HG03095 (cell line): Measurements from ENCODE around the gene ENPP6.

Experiments
- ATAC-seq: cut with Tn5 transposase; IDR thresholded peaks from one replicate; pipeline ENCODE4 v1.9.1; 2021; ENCODE audit warnings: moderate library complexity; ENCODE audit not compliant: unreplicated experiment

The ENPP6 gene

GRCh38 chr4:184110452-184111224 is 107.0 kb downstream of the ENPP6 start:
- ATAC-seq: no peak

- no peak for ATAC-seq
Measured at GRCh38 chr4:184108006-184108501, 109.6 kb downstream of the ENPP6 start.

- ATAC-seq: no peak
Measured at GRCh38 chr4:184104419-184105101, 113.1 kb downstream of the ENPP6 start.

- no peak for ATAC-seq
Measured at GRCh38 chr4:184103527-184104264, 114.0 kb downstream of the ENPP6 start.

GRCh38 chr4:184102927-184103326 is 114.7 kb downstream of the ENPP6 start:
- no peak for ATAC-seq

- no peak for ATAC-seq
Measured at GRCh38 chr4:184102488-184102887, 115.2 kb downstream of the ENPP6 start.

- no peak for ATAC-seq
Measured at GRCh38 chr4:184101711-184102110, 116.0 kb downstream of the ENPP6 start.

- ATAC-seq: peak; percentile 53
Measured at GRCh38 chr4:184100297-184100885, 117.3 kb downstream of the ENPP6 start.

GRCh38 chr4:184099535-184099966 is 118.1 kb downstream of the ENPP6 start:
- ATAC-seq: no peak

GRCh38 chr4:184099000-184099399 is 118.7 kb downstream of the ENPP6 start:
- no peak for ATAC-seq

- ATAC-seq: no peak
Measured at GRCh38 chr4:184097815-184098214, 119.9 kb downstream of the ENPP6 start.

GRCh38 chr4:184097241-184097605 is 120.5 kb downstream of the ENPP6 start:
- ATAC-seq: no peak

- no peak for ATAC-seq
Measured at GRCh38 chr4:184096561-184097240, 121.0 kb downstream of the ENPP6 start.

GRCh38 chr4:184094532-184095159 is 123.0 kb downstream of the ENPP6 start:
- ATAC-seq: no peak

- ATAC-seq: no peak
Measured at GRCh38 chr4:184091986-184092385, 125.7 kb downstream of the ENPP6 start.

GRCh38 chr4:184090571-184090970 is 127.1 kb downstream of the ENPP6 start:
- ATAC-seq: no peak

GRCh38 chr4:184080674-184081073 is 137.0 kb downstream of the ENPP6 start:
- no peak for ATAC-seq

GRCh38 chr4:184074677-184075388 is 142.8 kb downstream of the ENPP6 start:
- no peak for ATAC-seq

- ATAC-seq: no peak
Measured at GRCh38 chr4:184067931-184068554, 149.6 kb downstream of the ENPP6 start.
